Ishikawa (cell line): ENCODE results near the gene RASAL2.
A peak's percentile ranks its signal among the peaks of the same experiment; 100 is the strongest.

Experiments used
- CEBPB ChIP-seq: IDR thresholded peaks from 2 replicates; pipeline ENCODE4 v1.6.1; 2012
- CREB1 ChIP-seq: IDR thresholded peaks from 2 replicates; pipeline ENCODE4 v1.6.1; 2012; ENCODE audit warnings: low read depth
- EGR1 ChIP-seq: IDR thresholded peaks from 2 replicates; pipeline ENCODE4 v1.6.1; 2012
- EP300 ChIP-seq: IDR thresholded peaks from 2 replicates; pipeline ENCODE4 v1.6.1; 2012; ENCODE audit warnings: borderline replicate concordance
- FOXM1 ChIP-seq: IDR thresholded peaks from 2 replicates; pipeline ENCODE4 v1.6.1; 2012; ENCODE audit warnings: low read depth, borderline replicate concordance
- MAX ChIP-seq: IDR thresholded peaks from 2 replicates; pipeline ENCODE4 v1.6.1; 2012
- NFIC ChIP-seq: IDR thresholded peaks from 2 replicates; pipeline ENCODE4 v1.6.1; 2012
- RAD21 ChIP-seq: IDR thresholded peaks from 2 replicates; pipeline ENCODE4 v1.6.1; 2012; ENCODE audit warnings: low read depth
- REST ChIP-seq: IDR thresholded peaks from 2 replicates; pipeline ENCODE4 v1.6.1; 2012; ENCODE audit warnings: low read depth, mild to moderate bottlenecking
- TAF1 ChIP-seq: IDR thresholded peaks from 2 replicates; pipeline ENCODE4 v1.6.1; 2012; ENCODE audit warnings: low read depth, mild to moderate bottlenecking
- TCF12 ChIP-seq: IDR thresholded peaks from 2 replicates; pipeline ENCODE4 v1.6.1; 2012; ENCODE audit warnings: low read depth
- TEAD4 ChIP-seq: IDR thresholded peaks from 2 replicates; pipeline ENCODE4 v1.6.1; 2012
- USF1 ChIP-seq: IDR thresholded peaks from 2 replicates; pipeline ENCODE4 v1.6.1; 2012
- YY1 ChIP-seq: IDR thresholded peaks from 2 replicates; pipeline ENCODE4 v1.6.1; 2012; ENCODE audit warnings: low read depth
- ZBTB7A ChIP-seq: IDR thresholded peaks from 2 replicates; pipeline ENCODE4 v1.6.1; 2012; ENCODE audit warnings: low read depth

The RASAL2 gene

GRCh38 chr1:178230881-178231409, 137.0 kb downstream of the RASAL2 start:
- peak; percentile 25; the same call in 1 of the 2 replicates for TF ChIP-seq USF1
- no peak for TF ChIP-seq ZBTB7A
- TF ChIP-seq REST = no peak
- TF ChIP-seq CREB1 = no peak
- no peak for TF ChIP-seq EP300
- no peak for TF ChIP-seq TAF1
- TF ChIP-seq EGR1 = no peak

GRCh38 chr1:178232108-178232507, 138.2 kb downstream of the RASAL2 start:
- TF ChIP-seq TCF12 (no peak), CEBPB (no peak), TAF1 (no peak), TEAD4 (no peak), YY1 (no peak), USF1 (no peak), MAX (no peak), EP300 (no peak), EGR1 (no peak), FOXM1 (no peak), REST (no peak), ZBTB7A (no peak), RAD21 (no peak)

GRCh38 chr1:178232949-178233348, 139.0 kb downstream of the RASAL2 start:
- TF ChIP-seq MAX = no peak
- TF ChIP-seq CREB1 = no peak
- TF ChIP-seq TAF1 = no peak
- TF ChIP-seq TCF12 = no peak
- TF ChIP-seq FOXM1 = no peak
- no peak for TF ChIP-seq ZBTB7A
- TF ChIP-seq CEBPB = no peak
- TF ChIP-seq EP300 = no peak
- TF ChIP-seq TEAD4 = no peak
- TF ChIP-seq REST = no peak
- TF ChIP-seq USF1 = no peak
- no peak for TF ChIP-seq RAD21
- no peak for TF ChIP-seq EGR1
- no peak for TF ChIP-seq YY1

GRCh38 chr1:178237121-178237520, 143.2 kb downstream of the RASAL2 start:
- TF ChIP-seq USF1 (no peak), TCF12 (no peak), EP300 (no peak), TAF1 (no peak), YY1 (no peak), CREB1 (no peak), FOXM1 (no peak), MAX (no peak), REST (no peak), TEAD4 (no peak), EGR1 (no peak), NFIC (no peak), CEBPB (no peak), ZBTB7A (no peak), RAD21 (no peak)
